ENCODE data around the gene CEP135.
"Not testable (repeated sequence)": the region's sequence is repeated elsewhere in the genome, so short reads cannot be mapped to it uniquely, and the experiment has no call there.

CEP135 gene

GRCh38 chr4:55951191-55951922 is 2.6 kb downstream of the CEP135 start:
- no peak for DNase-seq (ENCODE audit: low spot score)
- no peak for TF ChIP-seq CTCF (IDR thresholded peaks at IDR 0.05)
- Histone ChIP-seq H3K27ac (no peak overlapping the region), H3K4me3 (no peak overlapping the region)

- no peak for TF ChIP-seq CTCF (IDR thresholded peaks at IDR 0.05)
- no peak for DNase-seq (ENCODE audit: low spot score)
- no peak overlapping the region for H3K4me3 ChIP-seq
- no peak overlapping the region for H3K27ac ChIP-seq
Observed at GRCh38 chr4:55955710-55956109, 7.0 kb downstream of the CEP135 start.

- Histone ChIP-seq H3K4me3 (no peak overlapping the region), H3K27ac (no peak overlapping the region)
- DNase-seq (ENCODE audit: low spot score): no peak
- no peak for TF ChIP-seq CTCF (IDR thresholded peaks at IDR 0.05)
Observed at GRCh38 chr4:55959655-55960054, 10.9 kb downstream of the CEP135 start.

- TF ChIP-seq CTCF (IDR thresholded peaks at IDR 0.05): no peak
- no peak overlapping the region for H3K27ac ChIP-seq
- no peak for DNase-seq (ENCODE audit: low spot score)
- no peak overlapping the region for H3K4me3 ChIP-seq
Observed at GRCh38 chr4:55964046-55964445, 15.3 kb downstream of the CEP135 start.

- H3K27ac ChIP-seq: no peak overlapping the region
- no peak overlapping the region for H3K4me3 ChIP-seq
- no peak for DNase-seq (ENCODE audit: low spot score)
- TF ChIP-seq CTCF (IDR thresholded peaks at IDR 0.05): no peak
Observed at GRCh38 chr4:55965585-55965984, 16.8 kb downstream of the CEP135 start.

GRCh38 chr4:55966324-55966723 is 17.6 kb downstream of the CEP135 start:
- not testable (repeated sequence) for H3K4me3 ChIP-seq; H3K27ac ChIP-seq; DNase-seq (ENCODE audit: low spot score)

- TF ChIP-seq CTCF (IDR thresholded peaks at IDR 0.05): no peak
- Histone ChIP-seq H3K27ac (no peak overlapping the region), H3K4me3 (no peak overlapping the region)
- no peak for DNase-seq (ENCODE audit: low spot score)
Observed at GRCh38 chr4:55967376-55967775, 18.6 kb downstream of the CEP135 start.

All from coronary artery (tissue), 2 donors.